Liver (tissue), 3 donors: ENCODE data around the gene LLGL2.

Source experiments
- EGR1 ChIP-seq, 2 donors: IDR thresholded peaks; 2 replicates each; pipeline ENCODE4 v1.6.1; 2016 to 2018; ENCODE audit warnings: antibody characterized with exemption in 2 of 2, low read depth in 2 of 2
- GABPA ChIP-seq, 2 donors: IDR thresholded peaks in 1 of 2; conservative IDR thresholded peaks in 1 of 2; 2 replicates each; pipeline ENCODE4 v1.6.1; 2016; ENCODE audit warnings: antibody characterized with exemption in 2 of 2, mild to moderate bottlenecking in 1 of 2, moderate library complexity in 1 of 2
- JUND ChIP-seq, 2 donors: IDR thresholded peaks; 2 replicates each; pipeline ENCODE4 v1.6.1; 2016; ENCODE audit warnings: antibody characterized with exemption in 2 of 2
- RAD21 ChIP-seq, 2 donors: IDR thresholded peaks; 2 replicates each; pipeline ENCODE4 v1.6.1; 2016; ENCODE audit warnings: antibody characterized with exemption in 2 of 2, mild to moderate bottlenecking in 2 of 2
- RXRA ChIP-seq, 2 donors: IDR thresholded peaks; 2 replicates each; pipeline ENCODE4 v1.6.1; 2017 to 2018; ENCODE audit warnings: antibody characterized with exemption in 2 of 2, mild to moderate bottlenecking in 1 of 2
- SP1 ChIP-seq: IDR thresholded peaks from 2 replicates; pipeline ENCODE4 v1.6.1; 2018; ENCODE audit warnings: antibody characterized with exemption, mild to moderate bottlenecking
- TAF1 ChIP-seq: conservative IDR thresholded peaks from 2 replicates; pipeline ENCODE4 v1.6.1; 2016; ENCODE audit warnings: antibody characterized with exemption, mild to moderate bottlenecking
- YY1 ChIP-seq: IDR thresholded peaks from 2 replicates; pipeline ENCODE4 v1.6.1; 2016; ENCODE audit warnings: antibody characterized with exemption, mild to moderate bottlenecking
- TF ChIP-seq, protein P1 (sequence below): fragments of 150-350 bp; IDR thresholded peaks from 2 replicates; pipeline ENCODE4 v1.5.1; 2017; ENCODE audit warnings: improper control_type of control experiment, low read depth, low read length; ENCODE audit not compliant: missing input control
- TF ChIP-seq, protein P2 (sequence below): IDR thresholded peaks from 2 replicates; pipeline ENCODE4 v1.6.1; 2016; ENCODE audit warnings: antibody characterized with exemption, mild to moderate bottlenecking
- TF ChIP-seq, protein P3 (sequence below): IDR thresholded peaks from 2 replicates; pipeline ENCODE4 v1.6.1; 2016; ENCODE audit warnings: antibody characterized with exemption
- TF ChIP-seq, protein P4 (sequence below): IDR thresholded peaks from 2 replicates; pipeline ENCODE4 v1.6.1; 2016; ENCODE audit warnings: antibody characterized with exemption
- donor health status: healthy.
- donor health status: healthy.

DNA sequence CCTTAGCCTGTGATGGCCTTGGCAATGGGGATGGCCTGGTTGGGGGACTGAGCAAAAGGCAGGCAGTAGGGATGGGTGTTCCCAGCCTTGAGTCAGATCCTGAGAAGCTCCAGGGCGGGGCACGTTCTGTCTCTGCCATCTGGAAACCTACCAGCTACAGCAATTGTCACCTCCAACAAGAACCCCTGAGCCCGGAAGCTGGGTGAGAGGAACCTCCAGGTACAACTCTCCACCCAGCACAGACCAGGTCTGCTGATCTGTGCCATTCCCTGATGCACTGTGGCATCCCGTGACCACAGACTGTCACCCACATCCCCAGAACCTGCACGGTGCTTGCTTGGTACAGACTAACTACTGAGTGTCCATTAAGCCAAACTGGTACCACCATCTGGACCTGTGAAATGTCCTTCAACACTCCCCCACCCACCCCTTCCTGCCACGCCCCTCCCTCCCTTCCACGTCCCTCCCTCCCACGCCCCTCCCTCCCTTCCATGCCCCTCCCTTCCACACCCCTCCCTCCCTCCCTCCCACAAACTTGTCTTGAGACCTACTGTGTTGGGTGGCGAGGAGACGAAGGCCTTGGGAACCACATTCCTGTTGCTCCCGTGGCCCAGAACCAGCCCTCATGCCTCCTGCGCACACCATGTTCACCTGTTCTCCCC, 78.7 kb downstream of the LLGL2 start:
- TF ChIP-seq, protein P1, sequence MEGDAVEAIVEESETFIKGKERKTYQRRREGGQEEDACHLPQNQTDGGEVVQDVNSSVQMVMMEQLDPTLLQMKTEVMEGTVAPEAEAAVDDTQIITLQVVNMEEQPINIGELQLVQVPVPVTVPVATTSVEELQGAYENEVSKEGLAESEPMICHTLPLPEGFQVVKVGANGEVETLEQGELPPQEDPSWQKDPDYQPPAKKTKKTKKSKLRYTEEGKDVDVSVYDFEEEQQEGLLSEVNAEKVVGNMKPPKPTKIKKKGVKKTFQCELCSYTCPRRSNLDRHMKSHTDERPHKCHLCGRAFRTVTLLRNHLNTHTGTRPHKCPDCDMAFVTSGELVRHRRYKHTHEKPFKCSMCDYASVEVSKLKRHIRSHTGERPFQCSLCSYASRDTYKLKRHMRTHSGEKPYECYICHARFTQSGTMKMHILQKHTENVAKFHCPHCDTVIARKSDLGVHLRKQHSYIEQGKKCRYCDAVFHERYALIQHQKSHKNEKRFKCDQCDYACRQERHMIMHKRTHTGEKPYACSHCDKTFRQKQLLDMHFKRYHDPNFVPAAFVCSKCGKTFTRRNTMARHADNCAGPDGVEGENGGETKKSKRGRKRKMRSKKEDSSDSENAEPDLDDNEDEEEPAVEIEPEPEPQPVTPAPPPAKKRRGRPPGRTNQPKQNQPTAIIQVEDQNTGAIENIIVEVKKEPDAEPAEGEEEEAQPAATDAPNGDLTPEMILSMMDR, result no peak
- TF ChIP-seq, protein P2, sequence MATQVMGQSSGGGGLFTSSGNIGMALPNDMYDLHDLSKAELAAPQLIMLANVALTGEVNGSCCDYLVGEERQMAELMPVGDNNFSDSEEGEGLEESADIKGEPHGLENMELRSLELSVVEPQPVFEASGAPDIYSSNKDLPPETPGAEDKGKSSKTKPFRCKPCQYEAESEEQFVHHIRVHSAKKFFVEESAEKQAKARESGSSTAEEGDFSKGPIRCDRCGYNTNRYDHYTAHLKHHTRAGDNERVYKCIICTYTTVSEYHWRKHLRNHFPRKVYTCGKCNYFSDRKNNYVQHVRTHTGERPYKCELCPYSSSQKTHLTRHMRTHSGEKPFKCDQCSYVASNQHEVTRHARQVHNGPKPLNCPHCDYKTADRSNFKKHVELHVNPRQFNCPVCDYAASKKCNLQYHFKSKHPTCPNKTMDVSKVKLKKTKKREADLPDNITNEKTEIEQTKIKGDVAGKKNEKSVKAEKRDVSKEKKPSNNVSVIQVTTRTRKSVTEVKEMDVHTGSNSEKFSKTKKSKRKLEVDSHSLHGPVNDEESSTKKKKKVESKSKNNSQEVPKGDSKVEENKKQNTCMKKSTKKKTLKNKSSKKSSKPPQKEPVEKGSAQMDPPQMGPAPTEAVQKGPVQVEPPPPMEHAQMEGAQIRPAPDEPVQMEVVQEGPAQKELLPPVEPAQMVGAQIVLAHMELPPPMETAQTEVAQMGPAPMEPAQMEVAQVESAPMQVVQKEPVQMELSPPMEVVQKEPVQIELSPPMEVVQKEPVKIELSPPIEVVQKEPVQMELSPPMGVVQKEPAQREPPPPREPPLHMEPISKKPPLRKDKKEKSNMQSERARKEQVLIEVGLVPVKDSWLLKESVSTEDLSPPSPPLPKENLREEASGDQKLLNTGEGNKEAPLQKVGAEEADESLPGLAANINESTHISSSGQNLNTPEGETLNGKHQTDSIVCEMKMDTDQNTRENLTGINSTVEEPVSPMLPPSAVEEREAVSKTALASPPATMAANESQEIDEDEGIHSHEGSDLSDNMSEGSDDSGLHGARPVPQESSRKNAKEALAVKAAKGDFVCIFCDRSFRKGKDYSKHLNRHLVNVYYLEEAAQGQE, result no peak
- no peak for TF ChIP-seq YY1
- no peak for TF ChIP-seq TAF1
- no peak for TF ChIP-seq RXRA (IDR thresholded peaks at IDR 0.05)
- TF ChIP-seq JUND (IDR thresholded peaks at IDR 0.05), result no peak
- TF ChIP-seq EGR1 (IDR thresholded peaks at IDR 0.05; ENCODE audit: low read depth in 2 of 2), result no peak
- TF ChIP-seq, protein P3, sequence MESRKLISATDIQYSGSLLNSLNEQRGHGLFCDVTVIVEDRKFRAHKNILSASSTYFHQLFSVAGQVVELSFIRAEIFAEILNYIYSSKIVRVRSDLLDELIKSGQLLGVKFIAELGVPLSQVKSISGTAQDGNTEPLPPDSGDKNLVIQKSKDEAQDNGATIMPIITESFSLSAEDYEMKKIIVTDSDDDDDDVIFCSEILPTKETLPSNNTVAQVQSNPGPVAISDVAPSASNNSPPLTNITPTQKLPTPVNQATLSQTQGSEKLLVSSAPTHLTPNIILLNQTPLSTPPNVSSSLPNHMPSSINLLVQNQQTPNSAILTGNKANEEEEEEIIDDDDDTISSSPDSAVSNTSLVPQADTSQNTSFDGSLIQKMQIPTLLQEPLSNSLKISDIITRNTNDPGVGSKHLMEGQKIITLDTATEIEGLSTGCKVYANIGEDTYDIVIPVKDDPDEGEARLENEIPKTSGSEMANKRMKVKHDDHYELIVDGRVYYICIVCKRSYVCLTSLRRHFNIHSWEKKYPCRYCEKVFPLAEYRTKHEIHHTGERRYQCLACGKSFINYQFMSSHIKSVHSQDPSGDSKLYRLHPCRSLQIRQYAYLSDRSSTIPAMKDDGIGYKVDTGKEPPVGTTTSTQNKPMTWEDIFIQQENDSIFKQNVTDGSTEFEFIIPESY, result no peak
- no peak for TF ChIP-seq GABPA (IDR thresholded peaks at IDR 0.05 in 1 of 2, conservative IDR thresholded peaks at IDR 0.05 in 1 of 2)
- TF ChIP-seq RAD21 (IDR thresholded peaks at IDR 0.05), result no peak
- TF ChIP-seq, protein P4, sequence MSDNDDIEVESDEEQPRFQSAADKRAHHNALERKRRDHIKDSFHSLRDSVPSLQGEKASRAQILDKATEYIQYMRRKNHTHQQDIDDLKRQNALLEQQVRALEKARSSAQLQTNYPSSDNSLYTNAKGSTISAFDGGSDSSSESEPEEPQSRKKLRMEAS, result no peak
- no peak for TF ChIP-seq SP1
